Superior temporal gyrus (tissue), 1 donor: Measurements from ENCODE around the gene GLT1D1.
A peak's percentile ranks its signal among the peaks of the same experiment; 100 is the strongest.

ENCODE experiments used
- DNase-seq: peaks from one replicate; pipeline ENCODE4 v3.0.0-alpha.2; 2016; ENCODE audit errors: extremely low spot score

Gene GLT1D1

GRCh38 chr12:128914908-128915563 is 61.8 kb downstream of the GLT1D1 start:
- peak; percentile 38 for DNase-seq

GRCh38 chr12:128916425-128916824 is 63.1 kb downstream of the GLT1D1 start:
- DNase-seq, result no peak

GRCh38 chr12:128918481-128919260 is 65.4 kb downstream of the GLT1D1 start:
- no peak for DNase-seq

- DNase-seq, result peak; percentile 71
These were observed 67.2 kb downstream of the GLT1D1 start for GRCh38 chr12:128920468-128920867.

GRCh38 chr12:128928361-128928760 is 75.1 kb downstream of the GLT1D1 start:
- no peak for DNase-seq

GRCh38 chr12:128929057-128929456 is 75.8 kb downstream of the GLT1D1 start:
- DNase-seq, result no peak

GRCh38 chr12:128930606-128931005 is 77.3 kb downstream of the GLT1D1 start:
- DNase-seq, result no peak

GRCh38 chr12:128932521-128932920 is 79.2 kb downstream of the GLT1D1 start:
- no peak for DNase-seq

GRCh38 chr12:128933039-128933438 is 79.8 kb downstream of the GLT1D1 start:
- DNase-seq, result no peak

GRCh38 chr12:128933926-128934325 is 80.6 kb downstream of the GLT1D1 start:
- no peak for DNase-seq

- DNase-seq, result no peak
These were observed 85.6 kb downstream of the GLT1D1 start for GRCh38 chr12:128938886-128939285.

- no peak for DNase-seq
These were observed 87.0 kb downstream of the GLT1D1 start for GRCh38 chr12:128940090-128940888.

GRCh38 chr12:128940974-128941373 is 87.7 kb downstream of the GLT1D1 start:
- no peak for DNase-seq

GRCh38 chr12:128942960-128943477 is 89.7 kb downstream of the GLT1D1 start:
- DNase-seq, result no peak

- DNase-seq, result no peak
These were observed 91.7 kb downstream of the GLT1D1 start for GRCh38 chr12:128944956-128945355.

GRCh38 chr12:128947209-128947608 is 93.9 kb downstream of the GLT1D1 start:
- no peak for DNase-seq

- no peak for DNase-seq
These were observed 95.8 kb downstream of the GLT1D1 start for GRCh38 chr12:128949086-128949485.

- no peak for DNase-seq
These were observed 98.2 kb downstream of the GLT1D1 start for GRCh38 chr12:128951448-128951847.

- DNase-seq, result no peak
These were observed 103.5 kb downstream of the GLT1D1 start for GRCh38 chr12:128956755-128957154.

GRCh38 chr12:128959901-128960300 is 106.6 kb downstream of the GLT1D1 start:
- DNase-seq, result no peak

- DNase-seq, result no peak
These were observed 108.1 kb downstream of the GLT1D1 start for GRCh38 chr12:128961308-128961902.

- DNase-seq, result no peak
These were observed 108.7 kb downstream of the GLT1D1 start for GRCh38 chr12:128961957-128962356.
